Prostate gland (tissue), 2 donors: ENCODE data around the gene SLC9A6. TPM values are rescaled to one million over a fixed set of nuclear protein-coding genes. Genes with fewer than 3 reads are reported as not detected.

ENCODE experiments used
- DNase-seq: peaks from one replicate; pipeline ENCODE4 v3.0.0-alpha.2; 2019; ENCODE audit warnings: low spot score
- H3K27ac ChIP-seq, 2 donors: fragments of 200-600 bp; sonication (generic); 2 replicates each; pipeline ENCODE4 v1.5.1; 2017 to 2019
- H3K27me3 ChIP-seq: fragments of 200-600 bp; sonication (generic); replicated peaks from 2 replicates; pipeline ENCODE4 v1.5.1; 2019; ENCODE audit not compliant: insufficient read depth
- H3K36me3 ChIP-seq, 2 donors: fragments of 200-600 bp; sonication (generic); 1 replicate in 1 of 2; 2 replicates in 1 of 2; pipeline versions ENCODE4 v1.5.1 to v1.8.1; 2017 to 2019
- H3K4me1 ChIP-seq: fragments of 200-600 bp; sonication (generic); replicated peaks from 2 replicates; pipeline ENCODE4 v1.5.1; 2019
- H3K4me3 ChIP-seq, 2 donors: fragments of 200-600 bp; sonication (generic); 2 replicates each; pipeline ENCODE4 v1.5.1; 2017 to 2019
- H3K9me3 ChIP-seq: fragments of 200-600 bp; sonication (generic); 2 replicates; pipeline ENCODE4 v1.5.1; 2017
- CTCF ChIP-seq, 4 experiments: fragments of 200-600 bp in 2 of 4; fragments of 450-650 bp in 2 of 4; sonication (generic) in 2 of 4; IDR thresholded peaks; 1 replicate in 3 of 4; 2 replicates in 1 of 4; pipeline ENCODE4 v1.5.1; 2016 to 2019; ENCODE audit warnings: antibody characterized with exemption in 4 of 4, mild to moderate bottlenecking in 2 of 4, moderate library complexity in 2 of 4
- POLR2A ChIP-seq: fragments of 450-650 bp; IDR thresholded peaks from one replicate; pipeline ENCODE4 v1.6.1; 2016; ENCODE audit warnings: antibody characterized with exemption, mild to moderate bottlenecking
- POLR2AphosphoS5 ChIP-seq: sonication (generic); formaldehyde crosslinking; IDR thresholded peaks from one replicate; pipeline ENCODE4 v1.6.1; 2017; ENCODE audit warnings: antibody characterized with exemption
- WGBS: methylation state at CpG from one replicate; pipeline ENCODE4 v1.1.5; 2018; 5-methylcytosine and 5-hydroxymethylcytosine counted together
- intact Hi-C: fragments of 100-400 bp; cut with DNase I; formaldehyde crosslinking; loops from one replicate; pipeline ENCODE4 v1.14.2; 2022
- total RNA-seq, 2 donors: library from RNA; depleted of rRNA; stranded (reverse); fragments of >200 nt; gene quantifications; one replicate each; pipeline ENCODE4 v1.1.0, GENCODE V29; 2016

Gene SLC9A6
- total RNA-seq, 2 donors from 2014 or later: 7.4 to 14.5 TPM

- no peak for TF ChIP-seq CTCF (IDR thresholded peaks at IDR 0.05)
- TF ChIP-seq POLR2A: no peak
- no peak for TF ChIP-seq POLR2AphosphoS5
- Histone ChIP-seq H3K36me3 (no peaks in the 10 kb centered on the region), H3K4me3 (no peak overlapping the region), H3K27ac (no peak overlapping the region), H3K9me3 (no peaks in the 10 kb centered on the region), H3K27me3 (no peaks in the 10 kb centered on the region), H3K4me1 (no peaks in the 10 kb centered on the region)
- DNase-seq: no peak
- intact Hi-C loops: loop anchor here (10.0 kb wide), 1 partner anchor 61 kb away; no protein-coding TSS in a partner anchor
- 58% methylated on average over 7 of the region's 7 CpGs for WGBS
Observed at GRCh38 chrX:136063340-136064079, 78.3 kb downstream of the SLC9A6 start.

- intact Hi-C loops: loop anchor here (10.0 kb wide), 1 partner anchor 60 kb away; no protein-coding TSS in a partner anchor
- Histone ChIP-seq H3K36me3 (no peaks in the 10 kb centered on the region), H3K4me3 (no peak overlapping the region), H3K27me3 (no peaks in the 10 kb centered on the region), H3K9me3 (no peaks in the 10 kb centered on the region), H3K27ac (no peak overlapping the region), H3K4me1 (no peaks in the 10 kb centered on the region)
- WGBS: 87% methylated on average over 3 of the region's 3 CpGs
- DNase-seq: no peak
- TF ChIP-seq POLR2AphosphoS5: no peak
- no peak for TF ChIP-seq CTCF (IDR thresholded peaks at IDR 0.05)
- no peak for TF ChIP-seq POLR2A
Observed at GRCh38 chrX:136064661-136065043, 79.4 kb downstream of the SLC9A6 start.

GRCh38 chrX:136065044-136065671 lies 79.9 kb downstream of the SLC9A6 start:
- 67% methylated on average over 7 of the region's 7 CpGs for WGBS
- H3K36me3 ChIP-seq: no peaks in the 10 kb centered on the region
- H3K27me3 ChIP-seq: no peaks in the 10 kb centered on the region
- no peaks in the 10 kb centered on the region for H3K4me1 ChIP-seq
- no peak overlapping the region for H3K4me3 ChIP-seq
- intact Hi-C loops: loop anchor here (10.0 kb wide), 1 partner anchor 60 kb away; no protein-coding TSS in a partner anchor
- DNase-seq: no peak
- no peak for TF ChIP-seq CTCF (IDR thresholded peaks at IDR 0.05)
- TF ChIP-seq POLR2AphosphoS5: no peak
- TF ChIP-seq POLR2A: no peak
- no peaks in the 10 kb centered on the region for H3K9me3 ChIP-seq
- H3K27ac ChIP-seq: no peak overlapping the region

DNA sequence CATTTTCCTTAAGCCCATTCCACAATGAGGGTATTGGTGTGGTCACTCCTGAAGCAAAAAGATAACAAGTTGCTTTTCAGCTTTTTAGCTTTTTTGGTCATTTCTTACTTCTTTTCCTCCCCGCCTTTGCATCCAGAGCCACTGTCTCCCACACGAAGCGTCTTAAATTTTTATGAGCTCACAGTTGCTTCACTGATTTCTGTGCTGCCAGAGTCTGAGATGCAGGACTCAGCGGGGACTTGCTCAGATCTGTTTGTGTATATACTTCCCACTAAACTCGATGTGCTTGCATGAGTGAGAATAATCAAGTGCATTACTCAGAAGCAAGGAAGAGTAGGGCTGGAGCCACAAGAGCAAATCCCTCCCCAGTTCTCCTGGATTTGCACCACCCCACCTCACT lies 81.9 kb downstream of the SLC9A6 start:
- Histone ChIP-seq H3K9me3 (no peaks in the 10 kb centered on the region), H3K27me3 (no peaks in the 10 kb centered on the region), H3K27ac (no peak overlapping the region), H3K36me3 (no peaks in the 10 kb centered on the region), H3K4me1 (no peaks in the 10 kb centered on the region), H3K4me3 (no peak overlapping the region)
- 11% methylated on average over 5 of the region's 5 CpGs for WGBS
- DNase-seq: no peak
- no peak for TF ChIP-seq CTCF (IDR thresholded peaks at IDR 0.05)
- no peak for TF ChIP-seq POLR2A
- TF ChIP-seq POLR2AphosphoS5: no peak
- intact Hi-C loops: loop anchor here (10.0 kb wide), 1 partner anchor 58 kb away; no protein-coding TSS in a partner anchor

DNA sequence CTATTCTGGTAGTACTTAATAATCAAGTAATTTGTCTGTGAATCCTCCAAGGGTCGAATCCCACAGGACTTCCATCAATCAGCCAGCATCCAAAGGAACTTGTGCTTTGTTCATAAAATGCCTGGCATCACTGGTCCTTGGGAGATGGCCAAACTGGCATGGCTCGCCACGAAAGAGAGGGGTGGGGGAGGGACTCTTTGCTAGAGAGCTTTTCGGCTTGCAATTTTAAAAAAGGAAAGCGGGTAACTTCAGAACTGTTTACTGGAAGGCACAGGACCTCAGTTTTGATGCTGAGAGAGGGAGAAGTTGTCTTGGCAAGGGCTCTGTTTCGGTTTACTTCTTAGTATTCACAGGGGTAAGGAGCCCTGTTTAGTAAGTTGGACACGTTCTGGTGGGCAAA lies 82.7 kb downstream of the SLC9A6 start:
- 47% methylated on average over 7 of the region's 7 CpGs for WGBS
- H3K36me3 ChIP-seq: no peaks in the 10 kb centered on the region
- H3K4me1 ChIP-seq: no peaks in the 10 kb centered on the region
- H3K9me3 ChIP-seq: no peaks in the 10 kb centered on the region
- no peak for DNase-seq
- no peak overlapping the region for H3K27ac ChIP-seq
- no peaks in the 10 kb centered on the region for H3K27me3 ChIP-seq
- no peak for TF ChIP-seq POLR2A
- TF ChIP-seq CTCF (IDR thresholded peaks at IDR 0.05): no peak
- no peak for TF ChIP-seq POLR2AphosphoS5
- intact Hi-C loops: loop anchor here (10.0 kb wide), 1 partner anchor 57 kb away; no protein-coding TSS in a partner anchor
- no peak overlapping the region for H3K4me3 ChIP-seq
